Uterus (tissue), 2 donors: ENCODE data around the gene PRKG1.

Experiments
- CTCF ChIP-seq, 4 experiments: fragments of 200-600 bp in 2 of 4; fragments of 450-650 bp in 2 of 4; sonication (generic) in 2 of 4; IDR thresholded peaks; one replicate each; pipeline ENCODE4 v1.5.1; 2016 to 2019; ENCODE audit warnings: antibody characterized with exemption in 4 of 4, mild to moderate bottlenecking in 2 of 4, moderate library complexity in 1 of 4
- POLR2A ChIP-seq, 2 donors: fragments of 450-650 bp; IDR thresholded peaks; one replicate each; pipeline ENCODE4 v1.6.1; 2016; ENCODE audit warnings: antibody characterized with exemption in 2 of 2, mild to moderate bottlenecking in 1 of 2, moderate library complexity in 1 of 2

DNA sequence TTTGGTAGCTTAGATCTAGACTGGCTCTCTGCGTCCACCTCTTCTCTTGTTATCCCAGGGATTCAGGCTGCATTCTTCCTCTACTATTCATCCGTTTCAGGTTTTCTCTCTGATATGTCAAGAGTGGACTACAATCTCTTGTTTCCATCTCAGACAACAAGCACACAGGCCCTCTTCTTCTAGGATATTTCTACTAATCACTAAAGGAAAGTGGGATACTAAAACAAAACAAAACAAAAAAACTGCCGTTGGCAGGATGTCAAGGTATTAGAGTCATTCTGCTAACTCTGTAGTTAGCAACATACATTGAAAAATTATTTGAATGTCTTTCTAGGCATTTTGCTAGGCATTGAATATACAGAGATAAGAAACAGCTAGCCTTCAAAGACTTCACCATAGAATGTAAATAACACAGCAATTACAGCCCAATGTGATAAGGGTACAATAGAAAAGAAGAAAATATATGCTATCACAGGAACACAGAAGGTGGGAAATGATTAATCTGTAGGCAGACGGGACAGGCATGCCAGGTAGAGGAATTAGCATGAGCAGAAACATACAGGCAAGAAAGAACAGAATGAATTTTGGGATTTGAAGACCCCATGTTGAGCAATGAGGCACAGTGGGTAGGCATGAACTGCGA lies 414.6 kb downstream of the PRKG1 start:
- no peak for TF ChIP-seq CTCF (IDR thresholded peaks at IDR 0.05)
- TF ChIP-seq POLR2A (IDR thresholded peaks at IDR 0.05) = no peak
